ENCODE data around the gene GLT6D1. TPM values are rescaled to one million over a fixed set of nuclear protein-coding genes. Genes with fewer than 3 reads are reported as not detected.
A peak's percentile ranks its signal among the peaks of the same experiment; 100 is the strongest.

The GLT6D1 gene
- total and polyA plus RNA-seq, 2 of the 4 experiments (the other 2 are of a cell fraction): not detected

- no peak overlapping the region for H4K91ac ChIP-seq (ENCODE audit: insufficient read depth, low read depth, low read length)
- H4K5ac ChIP-seq (ENCODE audit: low read depth, low read length): no peak overlapping the region
- ChIA-PET CTCF (no interaction called here), POLR2A (ENCODE audit: unreplicated experiment) (no interaction called here)
- ATAC-seq (ENCODE audit: low read depth) (no peak), DNase-seq (no peak)
- WGBS, 2 experiments (ENCODE audit: extremely low coverage in 2 of 2, insufficient read length in 1 of 2): 84% methylated on average over 13 of the region's 17 CpGs; no CpG with 5 or more reads in 1 of the 2 experiments
- H3K14ac ChIP-seq (replicated peaks; ENCODE audit: low read depth, low read length): no peak overlapping the region
- no peaks in the 10 kb centered on the region for H3K36me3 ChIP-seq (ENCODE audit: control insufficient read depth, insufficient read depth, low read length)
- H3K23ac ChIP-seq (ENCODE audit: low read depth, low read length): no peak overlapping the region
- dilution Hi-C loops (cut with HindIII; ENCODE audit: low sequenced_read_pairs, unreplicated experiment): no loop called here
- no peak overlapping the region for H2BK120ac ChIP-seq (ENCODE audit: low read depth, low read length)
- H4K8ac ChIP-seq (ENCODE audit: low read depth in 2 of 2, low read length in 2 of 2): no peak overlapping the region
- in situ Hi-C loops (cut with MboI; ENCODE audit: low sequenced_read_pairs): no loop called here
- H3K27me3 ChIP-seq (ENCODE audit: control insufficient read depth, insufficient read depth, low read length): no peaks in the 10 kb centered on the region
- H3K27ac ChIP-seq (ENCODE audit: insufficient read depth, low read length): no peak overlapping the region
- peaks cover 19% of the 10 kb centered on the region for H3K9me3 ChIP-seq (ENCODE audit: control insufficient read depth, insufficient read depth, low read length)
- no peak overlapping the region for H3K4me3 ChIP-seq (ENCODE audit: insufficient read depth, low read depth, low read length)
- H3K9ac ChIP-seq (ENCODE audit: low read depth, low read length): no peak overlapping the region
- H2AFZ ChIP-seq (replicated peaks; ENCODE audit: low read length, poor library complexity): peak overlapping the region; percentile 23
- H2BK15ac ChIP-seq (ENCODE audit: low read depth, low read length): no peak overlapping the region
- H2AK5ac ChIP-seq (ENCODE audit: low read depth, low read length): no peak overlapping the region
- BruUV-seq (replicated peaks): no TSS peak
- no peak overlapping the region for H3K4ac ChIP-seq (ENCODE audit: low read depth, low read length)
- H3K4me2 ChIP-seq (ENCODE audit: low read depth, low read length): no peak overlapping the region
- no peaks in the 10 kb centered on the region for H3K9me1 ChIP-seq (ENCODE audit: insufficient read depth, low read length)
- no peak overlapping the region for H2BK5ac ChIP-seq (ENCODE audit: low read depth, low read length, poor library complexity, severe bottlenecking)
- no peaks in the 10 kb centered on the region for H4K20me1 ChIP-seq (ENCODE audit: insufficient read depth, low read length)
- intact Hi-C loops (cut with micrococcal nuclease): no loop called here
- no peak overlapping the region for H2AK9ac ChIP-seq (replicated peaks; ENCODE audit: low read depth, low read length, poor library complexity)
- no peaks in the 10 kb centered on the region for H3K4me1 ChIP-seq (ENCODE audit: control insufficient read depth, insufficient read depth, low read length)
- H3K18ac ChIP-seq (ENCODE audit: low read depth, low read length): no peak overlapping the region
- no peaks in the 10 kb centered on the region for H3K79me1 ChIP-seq (ENCODE audit: low read depth in 1 of 2, low read length in 2 of 2)
- H3K56ac ChIP-seq (ENCODE audit: extremely low read depth, insufficient read depth, low read length): no peak overlapping the region
- no peak overlapping the region for H2BK20ac ChIP-seq (ENCODE audit: low read depth, low read length)
- TF ChIP-seq POLR2A (IDR thresholded peaks at IDR 0.05; ENCODE audit: low read depth, low read length) (no peak), CTCF (conservative IDR thresholded peaks at IDR 0.05; ENCODE audit: low read depth, low read length) (no peak), RFX5 (IDR thresholded peaks at IDR 0.05; ENCODE audit: low read depth, low read length) (no peak), MAFK (IDR thresholded peaks at IDR 0.05; ENCODE audit: low read depth, low read length) (no peak), BHLHE40 (IDR thresholded peaks at IDR 0.05; ENCODE audit: low read depth, low read length) (no peak), NFE2L2 (IDR thresholded peaks at IDR 0.05; ENCODE audit: low read depth, low read length) (no peak), MAZ (IDR thresholded peaks at IDR 0.05; ENCODE audit: borderline replicate concordance, low read depth, low read length) (no peak), USF2 (IDR thresholded peaks at IDR 0.05; ENCODE audit: low read depth, low read length) (no peak), RAD21 (IDR thresholded peaks at IDR 0.05; ENCODE audit: low read length) (no peak), CHD1 (IDR thresholded peaks at IDR 0.05; ENCODE audit: low read depth, low read length) (no peak), CEBPB (IDR thresholded peaks at IDR 0.05; ENCODE audit: low read depth, low read length) (no peak)
These were observed 11.1 kb upstream of the GLT6D1 start for GRCh38 chr9:135650408-135650807.

Data from IMR-90 (cell line).